GM21381 (cell line): Measurements from ENCODE around the gene PRRC2C.
A peak's percentile ranks its signal among the peaks of the same experiment; 100 is the strongest.
"Not testable (repeated sequence)": the region's sequence is repeated elsewhere in the genome, so short reads cannot be mapped to it uniquely, and the experiment has no call there.

ENCODE experiments used
- ATAC-seq: cut with Tn5 transposase; IDR thresholded peaks from one replicate; pipeline ENCODE4 v1.9.1; 2021; ENCODE audit warnings: mild to moderate bottlenecking, moderate library complexity; ENCODE audit not compliant: unreplicated experiment

The PRRC2C gene

GRCh38 chr1:171500304-171500703, 15.0 kb downstream of the PRRC2C start:
- no peak for ATAC-seq

GRCh38 chr1:171500803-171501202, 15.5 kb downstream of the PRRC2C start:
- no peak for ATAC-seq

GRCh38 chr1:171501305-171502024, 16.1 kb downstream of the PRRC2C start:
- ATAC-seq, result peak; percentile 75

GRCh38 chr1:171506525-171507304, 21.4 kb downstream of the PRRC2C start:
- no peak for ATAC-seq

- ATAC-seq, result no peak
Observed at GRCh38 chr1:171507435-171507834, 22.1 kb downstream of the PRRC2C start.

- no peak for ATAC-seq
Observed at GRCh38 chr1:171509191-171509590, 23.9 kb downstream of the PRRC2C start.

GRCh38 chr1:171513743-171514142, 28.4 kb downstream of the PRRC2C start:
- no peak for ATAC-seq

GRCh38 chr1:171515299-171515698, 30.0 kb downstream of the PRRC2C start:
- ATAC-seq, result peak; percentile 57

- ATAC-seq, result no peak
Observed at GRCh38 chr1:171515741-171516140, 30.4 kb downstream of the PRRC2C start.

- no peak for ATAC-seq
Observed at GRCh38 chr1:171521567-171521966, 36.2 kb downstream of the PRRC2C start.

GRCh38 chr1:171530676-171531075, 45.3 kb downstream of the PRRC2C start:
- ATAC-seq, result no peak

GRCh38 chr1:171532520-171532919, 47.2 kb downstream of the PRRC2C start:
- no peak for ATAC-seq

- ATAC-seq, result no peak
Observed at GRCh38 chr1:171545523-171545922, 60.2 kb downstream of the PRRC2C start.

- ATAC-seq, result no peak
Observed at GRCh38 chr1:171550050-171550449, 64.7 kb downstream of the PRRC2C start.

GRCh38 chr1:171550598-171551100, 65.3 kb downstream of the PRRC2C start:
- ATAC-seq, result not testable (repeated sequence)

GRCh38 chr1:171553960-171554359, 68.6 kb downstream of the PRRC2C start:
- not testable (repeated sequence) for ATAC-seq

- ATAC-seq, result no peak
Observed at GRCh38 chr1:171563675-171564074, 78.3 kb downstream of the PRRC2C start.

GRCh38 chr1:171566467-171566866, 81.1 kb downstream of the PRRC2C start:
- ATAC-seq, result no peak

- ATAC-seq, result no peak
Observed at GRCh38 chr1:171570295-171570694, 85.0 kb downstream of the PRRC2C start.

GRCh38 chr1:171576144-171576543, 90.8 kb downstream of the PRRC2C start:
- no peak for ATAC-seq

- ATAC-seq, result no peak
Observed at GRCh38 chr1:171581226-171581625, 95.9 kb downstream of the PRRC2C start.

GRCh38 chr1:171581766-171582165, 96.4 kb downstream of the PRRC2C start:
- no peak for ATAC-seq
